ENCODE results near the gene APBB1IP.
"Not testable (repeated sequence)": the region's sequence is repeated elsewhere in the genome, so short reads cannot be mapped to it uniquely, and the experiment has no call there.

The APBB1IP gene

DNA sequence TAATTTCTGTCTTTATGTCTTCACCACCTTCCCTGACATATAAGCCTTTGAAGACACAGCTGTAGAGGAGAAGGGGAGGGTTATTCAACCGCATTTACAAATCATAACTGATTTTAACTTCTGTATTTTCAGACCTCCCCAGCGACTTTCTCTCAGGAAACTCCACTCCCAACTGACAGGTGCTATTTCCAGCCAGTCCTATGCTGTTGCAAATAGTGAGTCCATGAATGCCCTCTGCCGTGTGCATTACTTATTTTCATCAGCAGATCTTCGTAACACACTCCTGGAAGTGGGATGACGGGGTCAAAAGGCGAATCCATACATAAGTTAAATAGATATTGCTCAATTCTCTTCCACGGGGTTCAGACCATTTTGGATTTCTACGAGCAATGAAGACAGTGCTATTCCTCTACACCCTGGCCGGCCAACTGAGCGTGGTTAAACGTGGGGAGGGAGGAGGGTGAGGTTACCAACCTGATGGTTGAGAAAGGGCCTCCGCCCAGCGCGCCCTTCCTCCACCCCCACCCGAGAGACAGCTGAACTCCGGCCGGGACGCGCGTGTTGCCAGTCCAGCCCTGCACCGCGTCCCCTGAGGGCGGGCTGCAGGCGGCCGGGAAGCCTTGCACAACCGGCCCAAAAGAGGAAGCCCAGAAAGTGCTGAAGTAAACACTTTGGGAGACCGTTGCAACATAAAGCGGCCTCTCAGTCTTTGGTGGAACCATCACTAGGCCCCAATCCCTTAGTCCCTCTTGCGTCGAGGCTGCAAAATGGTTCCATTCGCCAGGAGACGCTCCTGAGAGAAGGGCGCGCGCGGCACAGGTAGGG is at the start of gene APBB1IP:
Gene APBB1IP, plus strand, starts transcription at position 705 of the 825 bp plus-strand sequence. CDS start 53,986 bp downstream, outside the sequence.
- peak; percentile 29 for DNase-seq

- no peak for DNase-seq
These were observed 48.6 kb upstream of the APBB1IP start for GRCh38 chr10:26389533-26389932.

GRCh38 chr10:26391701-26392695 is 46.1 kb upstream of the APBB1IP start:
- no peak for DNase-seq

- not testable (repeated sequence) for DNase-seq
These were observed 39.8 kb upstream of the APBB1IP start for GRCh38 chr10:26398353-26398752.

DNA sequence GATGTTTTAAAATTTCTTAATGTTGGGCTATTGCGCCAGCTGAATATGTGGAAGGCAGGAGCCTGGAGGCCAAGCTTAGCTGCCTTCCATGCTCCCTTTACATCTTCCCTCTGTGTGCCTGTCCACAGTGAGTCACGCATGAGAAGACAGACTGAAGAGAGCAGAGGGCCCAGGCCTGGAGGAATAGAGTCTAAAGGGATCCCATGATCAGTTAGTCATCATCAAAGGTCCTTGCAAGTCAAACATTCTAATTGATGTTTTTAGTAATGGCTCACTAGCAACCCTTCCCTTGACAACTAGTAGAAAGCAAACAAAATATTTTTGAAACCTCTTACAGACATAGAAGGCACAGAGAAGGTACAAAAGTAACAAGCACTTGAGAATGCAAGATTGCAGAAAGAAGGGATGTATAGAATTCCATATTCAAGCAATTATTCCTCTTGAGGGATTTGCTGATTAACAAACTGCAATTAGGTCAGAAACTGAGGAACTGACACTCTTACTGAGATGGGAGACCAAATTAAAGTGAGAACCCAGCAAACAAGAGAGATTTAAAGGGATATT is 30.7 kb upstream of the APBB1IP start:
- DNase-seq: no peak

DNA sequence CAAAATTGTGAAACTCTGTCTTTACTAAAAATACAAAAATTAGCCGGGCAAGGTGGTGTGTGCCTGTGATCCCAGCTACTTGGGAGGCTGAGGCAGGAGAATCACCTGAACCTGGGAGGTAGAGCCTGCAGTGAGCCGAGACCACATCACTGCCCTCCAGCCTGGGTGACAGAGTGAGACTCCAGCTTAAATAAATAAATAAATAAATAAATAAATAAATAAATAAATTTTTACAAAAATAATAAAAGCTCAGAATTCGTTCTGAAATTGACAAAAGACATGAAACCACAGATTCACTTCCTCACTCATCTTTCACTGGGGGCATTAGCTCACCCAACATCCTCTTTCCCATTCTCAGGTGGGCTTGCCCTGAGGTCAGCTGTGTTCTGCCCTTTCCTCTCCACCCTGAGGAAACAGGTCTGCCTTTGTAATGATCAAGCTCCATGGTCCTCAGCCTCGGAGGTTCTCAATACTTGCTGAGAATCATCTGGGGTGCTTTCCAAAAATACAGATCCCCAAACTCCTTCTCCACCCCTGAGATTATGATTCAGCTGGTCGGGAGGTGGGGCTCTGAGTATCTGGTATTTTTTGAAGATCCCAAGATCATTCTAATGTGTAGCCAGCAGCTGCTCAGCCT is 29.2 kb upstream of the APBB1IP start:
- DNase-seq: no peak

GRCh38 chr10:26410356-26410755 is 27.8 kb upstream of the APBB1IP start:
- DNase-seq: no peak

- DNase-seq: no peak
These were observed 25.2 kb upstream of the APBB1IP start for GRCh38 chr10:26412932-26413331.

DNA sequence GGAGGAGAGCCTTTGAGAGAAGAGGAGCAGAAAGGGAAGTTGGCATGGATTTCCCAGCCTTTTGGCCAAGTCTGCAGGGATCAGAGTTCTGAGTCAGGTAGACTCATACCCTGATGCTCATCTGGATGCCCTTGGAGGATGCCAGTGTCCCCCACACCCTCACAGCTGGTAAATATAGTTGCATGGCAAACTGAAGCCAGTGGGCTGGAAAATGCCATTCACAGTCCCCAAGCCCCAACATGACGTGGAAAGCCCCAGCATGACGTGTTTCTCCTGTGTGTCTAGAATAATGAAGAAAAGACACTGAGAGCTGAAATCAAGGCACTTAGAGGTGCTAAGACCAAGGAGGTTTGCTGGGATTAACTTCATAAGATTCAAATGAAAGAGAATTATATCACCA is 24.8 kb upstream of the APBB1IP start:
- no peak for DNase-seq

- DNase-seq: no peak
These were observed 21.0 kb upstream of the APBB1IP start for GRCh38 chr10:26417136-26417535.

DNA sequence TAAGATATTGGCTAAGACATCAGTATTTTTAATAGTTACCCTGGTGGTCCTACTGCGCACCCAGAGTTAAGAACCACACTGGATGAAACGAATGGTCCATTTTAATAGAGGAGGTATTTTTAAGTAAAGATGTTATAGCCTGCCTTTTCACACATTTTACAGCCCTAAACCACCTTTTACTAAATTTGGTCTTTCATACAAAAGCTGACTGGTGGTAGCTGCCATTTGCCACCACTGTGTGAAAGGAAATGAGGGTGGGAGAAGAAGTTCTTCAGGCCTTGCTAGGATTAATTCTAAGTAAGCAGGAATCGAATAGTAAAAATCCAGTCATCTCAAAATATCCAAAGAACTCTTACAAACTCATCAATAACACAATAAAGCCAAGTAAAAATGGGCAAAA is 15.2 kb upstream of the APBB1IP start:
- DNase-seq: no peak

DNA sequence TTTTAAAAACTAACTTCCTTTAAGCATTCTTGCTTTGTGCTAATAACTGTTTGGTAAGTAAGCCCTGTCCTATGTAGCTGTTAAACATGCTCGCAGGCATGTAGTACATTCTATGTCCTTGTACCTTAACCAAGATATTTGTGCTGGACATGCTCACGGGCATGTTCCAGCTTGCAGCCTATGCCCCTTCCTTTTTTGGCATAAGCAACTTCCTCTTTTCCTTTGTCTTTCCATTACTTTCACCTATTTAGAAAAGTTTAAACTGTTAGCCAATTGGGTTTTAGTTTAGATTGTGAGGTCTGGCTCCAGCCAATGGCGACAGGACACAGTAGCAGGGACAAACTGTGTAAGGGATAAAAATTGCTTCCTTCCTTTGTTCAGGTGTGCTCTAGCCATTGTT is 14.4 kb upstream of the APBB1IP start:
- no peak for DNase-seq

GRCh38 chr10:26430641-26431163 is 7.4 kb upstream of the APBB1IP start:
- DNase-seq: no peak

- DNase-seq: no peak
These were observed 5.2 kb upstream of the APBB1IP start for GRCh38 chr10:26432938-26433337.

DNA sequence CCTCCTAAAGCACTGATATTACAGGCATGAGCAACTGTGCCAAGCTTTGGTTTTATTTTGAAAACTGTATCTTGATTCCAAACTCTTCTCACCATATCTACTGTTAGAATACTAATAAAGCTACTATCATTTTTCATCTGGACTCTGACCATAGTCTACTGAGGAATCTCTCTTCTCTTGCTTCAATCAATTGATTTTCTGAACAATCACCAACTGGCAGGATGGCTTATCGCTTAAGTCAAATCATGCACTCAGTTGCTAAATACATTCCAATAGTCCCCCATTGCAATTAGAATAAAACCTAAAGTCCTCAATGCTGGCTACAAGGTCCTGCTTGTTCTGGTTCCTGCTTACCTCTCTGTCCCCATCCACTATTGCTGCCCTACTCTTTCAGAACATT is 2.3 kb upstream of the APBB1IP start:
- no peak for DNase-seq

GRCh38 chr10:26436848-26437247 is 1.3 kb upstream of the APBB1IP start:
- DNase-seq: no peak

DNA sequence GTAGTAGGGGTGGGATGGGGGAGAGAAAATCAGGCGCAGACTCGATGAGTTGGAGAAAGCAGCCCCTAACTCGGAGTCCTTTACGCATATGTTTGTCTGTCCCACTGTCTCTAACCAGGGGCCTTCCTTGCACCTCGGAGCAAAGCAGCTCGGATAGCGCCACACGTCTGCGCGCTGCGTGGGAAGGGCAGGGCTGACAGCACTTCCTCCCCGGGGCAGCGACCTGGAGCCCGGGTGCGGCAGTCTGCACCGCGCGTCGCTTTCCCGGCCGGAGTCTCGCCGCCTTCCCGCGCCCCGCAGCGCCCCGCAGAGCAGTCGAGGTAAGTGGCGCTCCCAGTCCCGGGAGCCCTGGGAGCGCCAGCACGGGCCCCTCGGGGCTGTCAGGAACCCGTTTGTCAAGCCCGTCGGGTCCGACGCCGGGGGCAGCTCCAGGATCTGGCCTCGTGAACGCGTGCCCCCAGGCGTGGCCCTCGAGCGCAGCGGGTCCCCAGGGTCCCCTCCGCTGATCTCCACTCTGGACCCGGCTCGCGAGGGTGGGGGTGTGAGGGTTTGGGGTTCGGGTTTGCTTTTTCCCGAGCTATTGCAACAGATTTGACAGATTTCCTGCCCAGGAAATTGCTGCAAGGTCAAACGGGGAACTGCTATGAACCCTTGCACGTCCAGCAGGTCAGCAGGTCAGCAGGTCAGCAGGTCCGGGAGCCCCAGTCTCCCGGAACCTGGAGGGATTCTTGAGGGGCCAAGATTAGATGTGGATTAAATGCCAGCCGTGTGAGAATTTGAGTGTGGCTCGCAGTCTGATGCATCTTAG is 597 bp downstream of the APBB1IP start:
- peak; percentile 63 for DNase-seq

DNA sequence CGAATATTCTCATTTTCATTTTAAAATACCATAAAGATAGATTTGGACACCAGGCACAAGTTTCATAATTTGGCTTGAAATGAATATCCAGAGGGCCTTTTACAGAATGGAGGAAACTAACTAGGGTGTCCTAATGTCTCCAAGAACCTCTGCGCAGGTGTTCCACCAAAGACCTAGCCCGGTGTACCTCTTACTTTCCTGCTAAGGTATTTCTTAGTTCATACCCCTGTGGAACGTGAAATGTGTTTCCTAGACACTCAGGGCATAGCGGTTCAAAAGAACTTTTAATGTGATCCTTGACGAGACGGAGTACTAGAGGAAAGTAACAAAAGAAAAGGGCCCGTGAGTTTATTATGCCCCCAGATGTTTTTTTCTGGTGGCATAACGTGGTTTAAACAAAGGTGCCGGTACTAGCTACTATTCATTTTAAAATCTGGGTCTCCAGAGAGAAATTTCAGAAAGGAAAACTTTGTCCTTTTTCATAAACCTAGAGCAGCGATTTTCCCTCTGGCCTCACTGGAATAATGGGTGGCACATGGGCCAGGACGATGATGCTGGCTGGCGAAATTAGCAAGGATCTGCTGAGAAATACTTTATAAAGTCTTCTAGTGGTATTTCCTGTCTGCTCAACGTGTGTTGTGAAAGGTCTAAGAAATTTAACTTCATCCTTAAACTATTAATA is 1.4 kb downstream of the APBB1IP start:
- DNase-seq: no peak

DNA sequence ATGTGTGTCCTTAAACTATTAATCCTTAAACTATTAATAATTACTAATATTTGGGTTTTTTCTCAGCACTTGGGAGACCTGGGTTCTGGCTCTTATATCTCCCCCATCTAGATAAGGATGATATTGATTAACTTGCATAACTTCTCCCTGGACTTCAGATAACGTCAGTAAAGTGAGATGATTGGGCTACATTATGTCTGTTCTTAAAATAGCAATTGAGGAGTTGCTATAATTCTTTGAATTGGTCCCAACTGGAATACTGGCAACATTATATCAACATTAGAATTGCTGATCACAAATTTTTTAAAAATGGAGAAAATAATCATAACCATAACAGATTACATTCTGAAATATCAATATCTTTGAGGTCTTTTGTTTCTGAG is 1.9 kb downstream of the APBB1IP start:
- no peak for DNase-seq

- no peak for DNase-seq
These were observed 3.5 kb downstream of the APBB1IP start for GRCh38 chr10:26441491-26442214.
